8988T (cell line): ENCODE results near the gene ASCC2.
"Not testable (repeated sequence)": the region's sequence is repeated elsewhere in the genome, so short reads cannot be mapped to it uniquely, and the experiment has no call there.

Source experiments
- DNase-seq: peaks from one replicate; pipeline ENCODE4 v3.0.0; 2011

Gene ASCC2, protein sequence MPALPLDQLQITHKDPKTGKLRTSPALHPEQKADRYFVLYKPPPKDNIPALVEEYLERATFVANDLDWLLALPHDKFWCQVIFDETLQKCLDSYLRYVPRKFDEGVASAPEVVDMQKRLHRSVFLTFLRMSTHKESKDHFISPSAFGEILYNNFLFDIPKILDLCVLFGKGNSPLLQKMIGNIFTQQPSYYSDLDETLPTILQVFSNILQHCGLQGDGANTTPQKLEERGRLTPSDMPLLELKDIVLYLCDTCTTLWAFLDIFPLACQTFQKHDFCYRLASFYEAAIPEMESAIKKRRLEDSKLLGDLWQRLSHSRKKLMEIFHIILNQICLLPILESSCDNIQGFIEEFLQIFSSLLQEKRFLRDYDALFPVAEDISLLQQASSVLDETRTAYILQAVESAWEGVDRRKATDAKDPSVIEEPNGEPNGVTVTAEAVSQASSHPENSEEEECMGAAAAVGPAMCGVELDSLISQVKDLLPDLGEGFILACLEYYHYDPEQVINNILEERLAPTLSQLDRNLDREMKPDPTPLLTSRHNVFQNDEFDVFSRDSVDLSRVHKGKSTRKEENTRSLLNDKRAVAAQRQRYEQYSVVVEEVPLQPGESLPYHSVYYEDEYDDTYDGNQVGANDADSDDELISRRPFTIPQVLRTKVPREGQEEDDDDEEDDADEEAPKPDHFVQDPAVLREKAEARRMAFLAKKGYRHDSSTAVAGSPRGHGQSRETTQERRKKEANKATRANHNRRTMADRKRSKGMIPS

DNA sequence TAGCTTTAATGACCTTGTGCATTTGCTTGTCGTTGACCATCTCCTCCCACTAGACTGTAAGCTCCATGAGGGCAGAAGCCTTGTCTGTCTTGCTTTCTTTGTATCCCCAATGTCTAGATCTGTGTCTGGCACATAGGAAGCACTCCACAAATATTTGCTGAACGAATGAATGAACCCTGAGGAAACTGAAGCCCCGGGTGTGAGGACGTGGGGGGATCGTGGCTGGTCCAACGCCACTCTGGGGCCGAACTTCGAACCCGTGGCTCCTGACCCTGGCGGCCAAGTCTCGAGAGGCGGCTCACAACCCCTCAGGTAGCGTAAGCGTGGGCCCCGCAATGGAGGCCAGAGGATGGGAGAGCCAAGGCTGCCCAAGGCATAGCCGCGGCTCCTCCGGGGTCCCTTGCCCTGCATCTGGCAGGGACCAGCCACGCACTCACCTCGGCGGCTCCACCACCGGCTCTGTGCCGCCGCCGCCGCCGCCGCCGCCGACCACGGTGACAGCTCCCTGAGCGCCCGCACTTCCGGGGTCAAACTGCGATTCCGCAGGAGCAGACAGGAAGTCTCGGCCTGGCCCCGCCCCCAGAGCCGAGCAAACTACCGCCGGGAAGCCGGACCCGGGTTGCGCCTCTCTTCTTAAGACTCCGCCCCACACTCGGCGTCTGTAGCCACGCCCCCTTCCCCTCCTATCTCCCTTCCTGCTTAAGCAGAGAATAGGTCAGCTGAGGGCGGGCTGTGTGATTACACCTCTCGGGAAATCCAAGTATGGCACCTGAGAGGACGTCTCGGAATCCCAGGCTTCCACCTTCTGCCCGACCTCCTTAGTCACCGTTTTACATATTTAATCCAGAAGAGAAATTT lies at the start of gene ASCC2:
Gene ASCC2 (minus strand): TSS at position 534 of the 858 bp plus-strand sequence. CDS start 5,949 bp downstream, outside the sequence.
- DNase-seq, result peak; percentile 81

DNA sequence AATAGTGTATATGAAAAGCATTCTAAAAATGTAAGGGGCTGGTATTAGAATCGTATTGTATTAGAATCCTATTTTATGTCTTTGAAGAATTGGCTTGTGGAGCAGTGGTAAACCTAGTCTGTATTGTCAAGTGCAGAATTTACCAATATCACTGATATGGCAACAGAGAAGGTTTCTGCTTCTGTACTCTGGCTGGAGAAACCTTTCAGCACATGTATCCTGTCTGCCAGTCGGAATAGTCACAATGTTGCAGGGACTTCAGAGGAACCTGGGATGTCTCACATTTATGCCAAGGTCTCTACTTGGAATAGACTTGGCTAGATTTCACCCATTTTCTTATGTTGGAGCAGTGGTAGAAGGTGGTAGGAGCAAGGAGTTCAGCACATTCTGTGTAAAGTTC lies 49.3 kb upstream of the ASCC2 start:
- no peak for DNase-seq

DNA sequence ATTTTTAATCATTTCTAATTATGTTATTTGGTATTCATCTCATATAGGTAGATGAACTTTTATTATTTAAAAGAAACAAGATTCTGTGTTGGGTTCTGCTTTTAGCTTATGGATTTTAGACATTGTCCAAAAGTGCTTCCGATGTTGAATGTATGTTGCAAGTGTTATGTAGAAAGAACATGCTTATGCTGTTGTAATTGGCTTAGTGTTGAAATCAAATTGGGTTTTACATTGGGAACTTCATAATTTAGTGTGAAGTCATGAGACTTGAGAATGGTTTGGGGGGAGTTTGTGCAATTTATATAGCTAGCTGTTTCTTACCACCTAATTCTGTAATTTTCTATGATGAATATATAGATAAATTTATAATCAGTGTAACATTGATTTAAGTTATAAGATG lies 48.5 kb upstream of the ASCC2 start:
- no peak for DNase-seq

DNA sequence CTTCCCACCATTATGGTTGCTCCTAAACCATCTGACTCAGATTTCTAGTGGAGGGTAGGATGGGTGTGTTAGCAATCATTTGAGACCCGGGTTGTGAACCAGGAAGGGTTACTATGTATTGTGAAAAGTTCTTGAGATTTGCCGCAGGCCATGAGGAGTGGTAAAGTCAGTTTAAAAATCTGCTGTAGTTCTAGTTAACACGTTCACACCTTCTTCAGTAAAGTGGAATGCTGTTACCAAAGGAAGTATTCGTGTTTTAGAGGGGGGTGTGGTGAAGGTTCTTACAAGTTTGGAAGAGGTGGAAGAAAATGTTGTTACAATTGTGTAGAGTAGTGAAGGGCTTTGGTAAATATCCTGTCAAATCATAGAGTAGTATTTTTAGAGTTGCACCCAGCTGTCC lies 47.5 kb upstream of the ASCC2 start:
- DNase-seq, result no peak

DNA sequence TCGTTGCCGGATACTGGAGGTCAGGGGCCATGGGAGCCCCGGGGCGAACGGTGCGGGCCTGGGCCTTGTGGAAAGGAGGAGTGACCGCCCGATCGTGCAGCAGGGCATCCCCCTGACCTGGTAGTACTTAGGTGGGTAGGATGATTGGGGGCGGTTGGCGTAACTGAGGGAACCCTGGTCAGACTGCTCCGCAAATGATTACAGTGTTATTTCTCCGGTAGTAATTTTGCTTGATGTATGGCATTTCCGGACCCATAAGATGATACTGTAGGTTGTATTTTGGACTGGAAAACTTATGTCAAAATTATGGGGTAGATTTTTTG lies 45.7 kb upstream of the ASCC2 start:
- no peak for DNase-seq

DNA sequence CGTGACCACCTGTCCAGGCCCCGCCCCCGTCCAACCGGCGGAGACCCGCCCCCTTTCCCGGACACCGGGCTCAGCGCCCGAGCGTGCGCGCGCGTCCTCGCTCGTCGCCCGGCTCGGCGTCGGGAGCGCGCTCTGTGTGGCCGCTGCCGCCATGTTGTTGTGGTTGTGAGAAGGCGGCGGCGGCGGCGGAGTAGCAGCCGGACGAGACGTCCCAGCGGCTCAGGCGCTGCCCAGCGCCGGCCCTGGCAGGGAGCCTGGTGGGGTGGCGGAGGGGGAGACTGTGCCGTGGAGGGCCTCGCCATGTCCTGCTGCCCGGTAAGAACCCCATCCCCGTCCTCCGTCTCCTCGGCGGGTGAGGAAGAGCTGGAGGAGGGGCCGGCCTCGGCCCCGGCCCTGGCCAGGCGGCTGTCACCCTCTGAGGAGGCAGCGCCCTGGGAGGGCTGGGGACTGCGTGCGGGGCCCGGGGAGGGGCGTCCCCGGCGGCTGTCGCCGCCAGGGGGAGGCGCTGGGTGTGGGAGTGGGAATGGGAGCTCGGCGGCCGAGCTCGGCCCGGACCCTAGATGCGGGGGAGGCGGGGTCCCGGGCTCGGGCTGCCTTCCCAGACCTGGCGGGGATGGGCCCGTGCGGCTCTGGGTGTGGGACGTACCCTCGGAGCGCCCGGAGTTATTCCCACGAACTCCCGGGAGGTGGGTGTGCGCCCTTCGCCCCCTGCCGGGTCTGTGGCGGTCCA lies 45.1 kb upstream of the ASCC2 start, which contains the start of gene MTMR3:
Gene MTMR3 (plus strand): TSS at position 130 of the 730 bp plus-strand sequence. CDS start 87,886 bp downstream, outside the sequence.
- DNase-seq, result peak; percentile 56

DNA sequence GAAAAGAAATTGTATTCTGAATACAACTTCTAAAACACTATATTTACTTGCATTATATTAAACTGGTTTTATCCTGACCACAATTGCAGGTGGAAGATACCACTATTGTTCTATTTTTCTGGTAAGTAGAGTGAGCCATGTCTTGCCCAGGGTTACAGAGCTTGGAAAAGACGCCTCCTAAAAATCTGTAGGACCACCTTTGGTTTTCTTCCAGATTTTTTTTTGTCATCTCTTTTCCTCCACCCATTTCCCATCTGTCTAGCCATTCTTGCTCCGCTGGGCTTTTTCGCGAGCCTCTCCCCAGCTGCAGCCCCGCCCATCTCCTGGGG lies 44.6 kb upstream of the ASCC2 start:
- no peak for DNase-seq

DNA sequence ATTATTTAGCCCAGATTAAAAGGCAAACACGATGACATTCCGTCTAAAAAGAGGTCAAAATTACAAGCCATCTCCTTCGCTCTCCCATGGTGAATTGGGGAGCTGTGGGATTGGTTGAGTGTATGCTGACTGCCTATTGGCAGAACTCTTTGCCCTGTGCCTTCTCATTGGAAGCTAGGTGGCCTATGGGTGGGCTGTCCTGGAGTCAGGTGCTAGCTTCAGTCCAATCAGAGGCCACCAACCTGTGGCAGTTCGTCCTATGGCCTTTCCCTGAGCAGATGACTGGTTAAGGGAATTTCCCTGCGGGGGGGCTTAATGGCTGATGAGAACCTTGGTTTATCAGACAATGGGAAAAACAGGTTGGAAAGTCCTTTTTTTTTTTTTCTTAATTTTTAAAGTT lies 41.7 kb upstream of the ASCC2 start:
- DNase-seq, result no peak

DNA sequence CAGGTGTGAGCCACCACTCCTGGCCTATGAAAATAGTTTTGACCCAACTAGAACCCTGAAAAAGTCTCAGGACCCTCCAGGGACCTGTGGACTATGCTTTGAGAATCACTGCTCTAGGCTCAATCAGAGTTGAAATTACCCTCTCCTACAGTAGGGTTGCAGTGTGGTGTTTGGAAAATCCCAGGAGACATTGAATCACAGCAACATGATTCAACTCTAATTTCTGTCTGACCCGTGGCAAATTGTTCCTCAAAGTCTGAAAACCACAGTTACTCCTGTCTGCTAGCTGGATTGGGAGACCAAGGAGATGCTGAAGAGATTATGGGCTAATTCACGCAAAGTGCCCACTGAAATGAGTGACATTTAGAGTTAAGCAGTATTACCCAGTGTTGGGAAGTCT lies 39.5 kb upstream of the ASCC2 start:
- no peak for DNase-seq

DNA sequence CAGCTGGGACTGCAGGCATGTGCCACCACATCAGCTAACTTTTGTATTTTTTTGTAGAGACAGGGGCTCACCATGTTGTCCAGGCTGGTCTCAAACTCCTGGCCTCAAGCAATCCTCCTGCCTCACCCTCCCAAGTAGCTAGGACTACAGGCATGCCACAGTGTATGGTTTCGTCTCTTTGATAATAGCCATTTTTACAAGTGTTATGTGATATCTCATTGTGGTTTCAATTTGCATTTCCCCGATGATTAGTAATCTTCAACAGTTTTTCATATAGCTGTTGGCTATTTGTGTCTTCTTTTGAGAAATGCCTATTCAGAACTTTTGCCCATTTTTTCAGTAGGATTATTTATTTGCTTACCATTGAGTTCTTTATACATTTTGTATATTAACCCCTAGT lies 35.9 kb upstream of the ASCC2 start:
- DNase-seq, result no peak

DNA sequence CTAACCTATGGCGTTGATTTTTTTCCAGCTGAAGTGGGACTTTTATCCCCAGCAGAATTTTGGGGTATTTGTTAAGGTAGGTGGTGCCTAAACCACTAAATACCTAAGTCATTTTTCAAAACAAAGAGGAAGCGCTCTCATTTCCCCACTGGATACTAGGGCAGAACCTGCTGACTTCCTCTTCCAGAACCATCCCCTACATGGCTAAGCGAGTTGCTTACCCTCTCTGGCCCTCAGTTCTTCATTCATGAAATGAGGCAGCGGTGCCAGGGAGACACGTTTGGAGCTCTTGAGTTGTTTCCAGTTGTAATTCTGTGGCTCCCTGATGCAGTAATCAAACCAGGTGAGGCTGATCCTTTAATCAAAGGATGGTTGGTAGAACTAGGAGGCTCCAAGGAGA lies 34.9 kb upstream of the ASCC2 start:
- DNase-seq, result no peak

DNA sequence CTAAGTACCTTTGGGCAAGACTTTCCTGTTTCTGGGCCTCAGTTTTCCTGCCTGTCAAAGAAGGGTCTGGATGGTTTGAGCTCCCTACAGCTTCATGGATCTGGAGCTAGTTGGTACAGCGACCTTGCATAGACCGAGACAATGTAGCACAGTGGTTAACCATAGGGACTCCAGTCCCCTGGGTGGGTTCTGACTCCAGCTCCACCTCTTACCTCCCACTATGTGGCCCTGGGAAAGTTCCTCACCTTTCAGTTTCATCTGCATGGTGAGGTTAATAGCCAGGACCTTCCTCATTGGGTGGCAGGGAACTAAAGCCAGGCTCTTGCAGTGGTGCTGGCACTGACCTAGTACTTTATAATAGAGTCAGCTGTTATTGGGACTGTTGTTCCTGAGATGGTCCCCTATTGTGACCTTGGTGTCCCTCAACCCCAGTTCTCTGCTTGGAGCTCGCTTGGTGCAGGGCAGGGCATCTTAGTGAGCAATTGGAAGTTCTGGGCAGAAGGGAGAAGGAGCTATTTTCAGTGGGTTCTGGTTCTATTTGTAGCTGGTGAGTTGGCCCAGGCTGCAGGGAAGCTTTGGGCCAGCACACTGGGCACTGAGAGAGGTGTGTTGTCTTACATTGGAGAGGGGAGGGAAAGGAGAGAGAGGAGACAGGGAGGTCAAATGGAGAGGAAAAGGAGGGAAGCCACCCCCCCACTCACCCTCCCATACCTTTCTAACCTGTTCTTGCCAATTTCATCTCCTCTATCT lies 34.2 kb upstream of the ASCC2 start:
- DNase-seq, result no peak

DNA sequence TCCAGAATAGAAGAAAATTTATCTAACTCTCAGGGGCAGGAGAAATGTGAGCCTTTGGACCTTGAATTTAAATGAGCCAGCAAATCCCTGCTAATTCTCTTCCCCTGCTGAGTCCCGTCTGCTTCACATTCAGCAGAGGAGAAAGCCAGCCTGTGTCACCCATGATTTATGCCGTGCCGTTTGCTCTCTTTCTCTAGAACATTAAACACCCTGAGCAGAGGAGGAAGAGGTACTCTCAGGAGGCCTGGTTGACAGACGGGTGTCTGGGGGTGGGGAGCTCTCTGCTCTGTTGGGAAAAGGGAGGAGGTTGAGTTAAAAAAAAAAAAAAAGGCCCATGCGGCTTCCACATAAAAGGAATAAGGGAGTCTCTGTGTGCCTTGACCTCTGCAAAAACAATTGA lies 33.6 kb upstream of the ASCC2 start:
- no peak for DNase-seq

DNA sequence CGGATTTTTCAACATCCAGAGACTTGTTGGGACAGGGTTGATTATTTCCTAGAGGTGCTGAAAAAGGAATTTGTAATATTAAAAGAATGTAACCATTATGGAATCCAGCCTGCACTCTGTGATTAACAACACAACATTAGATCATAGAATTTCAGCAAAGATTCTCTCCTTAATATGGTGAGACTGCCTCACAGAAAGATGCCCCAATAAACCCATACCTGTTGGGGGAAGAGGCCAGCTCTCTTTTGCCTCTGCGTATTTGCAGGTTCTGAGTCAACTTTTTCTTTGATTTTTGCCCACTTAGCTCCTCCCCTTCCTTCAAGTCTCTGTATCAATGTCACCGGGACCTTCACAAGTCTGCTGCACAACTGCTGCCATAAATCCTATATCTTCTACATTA lies 32.5 kb upstream of the ASCC2 start:
- no peak for DNase-seq

DNA sequence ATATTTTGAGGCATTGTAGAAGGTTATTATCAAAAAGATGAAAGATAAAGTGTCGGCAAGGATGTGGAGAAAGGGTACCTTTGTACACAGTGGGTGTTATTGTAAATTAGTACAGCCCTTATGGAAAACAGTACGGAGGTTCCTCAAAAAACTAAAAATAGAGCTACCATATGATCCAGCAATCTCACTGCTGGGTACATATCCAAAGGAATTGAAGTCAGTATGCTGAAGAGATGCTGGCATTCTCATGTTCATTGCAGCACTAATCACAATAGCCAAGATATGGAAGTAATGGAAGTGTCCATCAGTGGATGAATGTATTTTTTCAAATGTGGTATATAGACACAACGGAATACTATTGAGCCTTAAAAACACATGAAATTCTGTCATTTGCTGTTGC lies 29.8 kb upstream of the ASCC2 start:
- no peak for DNase-seq

DNA sequence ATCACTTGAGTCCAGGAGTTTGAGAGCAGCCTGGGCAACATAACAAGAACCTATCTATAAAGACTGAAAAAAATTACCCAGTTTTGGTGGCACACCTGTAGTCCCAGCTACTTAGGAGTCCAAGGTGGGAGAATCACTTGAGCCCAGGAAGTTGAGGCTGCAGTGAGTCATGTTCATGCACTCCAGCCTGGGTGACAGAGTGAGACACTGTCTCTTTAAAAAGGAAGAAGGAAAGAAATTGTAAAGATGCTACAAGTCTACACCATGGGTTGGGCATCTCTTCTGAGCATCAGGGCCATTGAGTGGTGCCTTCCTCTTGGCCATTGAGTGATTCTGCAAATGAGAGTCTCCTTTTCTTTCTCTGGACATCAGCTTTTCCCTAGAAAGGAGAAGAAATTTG lies 29.2 kb upstream of the ASCC2 start:
- no peak for DNase-seq

DNA sequence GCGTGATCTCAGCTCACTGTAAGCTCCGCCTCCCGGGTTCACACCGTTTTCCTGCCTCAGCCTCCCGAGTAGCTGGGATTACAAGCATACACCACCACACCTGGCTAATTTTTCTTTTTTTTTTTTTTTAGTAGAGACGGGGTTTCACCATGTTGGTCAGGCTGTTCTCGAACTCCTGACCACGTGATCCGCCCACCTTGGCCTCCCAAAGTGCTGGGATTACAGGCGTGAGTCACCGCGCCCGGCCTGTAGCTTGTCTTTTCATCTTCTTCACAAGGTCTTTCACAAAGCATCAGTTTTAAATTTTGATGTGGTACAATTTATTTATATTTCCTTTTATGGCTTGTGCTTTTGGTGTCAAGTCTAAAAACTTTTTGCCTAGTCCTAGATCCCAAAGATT lies 27.5 kb upstream of the ASCC2 start:
- not testable (repeated sequence) for DNase-seq

DNA sequence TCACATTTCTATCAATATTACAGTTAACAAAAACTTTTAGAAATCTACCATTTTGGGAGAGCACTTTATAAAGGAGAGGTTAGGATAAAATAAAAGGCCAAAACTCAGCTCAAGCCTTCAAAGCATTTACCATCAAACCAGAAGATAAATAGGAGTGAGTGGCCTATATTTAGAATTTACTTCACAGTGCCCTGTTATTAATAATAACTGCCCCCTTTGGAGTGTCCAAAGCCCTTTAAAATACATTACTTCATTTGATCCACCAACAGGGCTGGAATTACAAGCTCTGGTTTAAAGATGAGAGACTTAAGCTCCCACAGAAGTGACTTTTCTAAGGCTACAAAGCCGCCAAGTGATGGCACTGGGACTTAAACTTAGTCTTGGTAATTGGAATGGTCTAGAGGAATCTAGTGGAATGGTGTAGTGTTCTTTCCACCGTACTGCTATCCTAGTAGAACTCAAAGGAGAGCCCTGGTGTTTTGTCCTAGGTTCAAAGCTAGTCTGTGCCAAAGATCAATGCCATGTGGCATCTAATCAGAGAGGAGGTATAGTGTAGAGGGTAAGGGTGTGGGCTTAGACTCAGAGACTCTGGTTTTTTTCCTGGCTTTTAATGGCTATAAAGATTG lies 23.7 kb upstream of the ASCC2 start:
- DNase-seq, result no peak

DNA sequence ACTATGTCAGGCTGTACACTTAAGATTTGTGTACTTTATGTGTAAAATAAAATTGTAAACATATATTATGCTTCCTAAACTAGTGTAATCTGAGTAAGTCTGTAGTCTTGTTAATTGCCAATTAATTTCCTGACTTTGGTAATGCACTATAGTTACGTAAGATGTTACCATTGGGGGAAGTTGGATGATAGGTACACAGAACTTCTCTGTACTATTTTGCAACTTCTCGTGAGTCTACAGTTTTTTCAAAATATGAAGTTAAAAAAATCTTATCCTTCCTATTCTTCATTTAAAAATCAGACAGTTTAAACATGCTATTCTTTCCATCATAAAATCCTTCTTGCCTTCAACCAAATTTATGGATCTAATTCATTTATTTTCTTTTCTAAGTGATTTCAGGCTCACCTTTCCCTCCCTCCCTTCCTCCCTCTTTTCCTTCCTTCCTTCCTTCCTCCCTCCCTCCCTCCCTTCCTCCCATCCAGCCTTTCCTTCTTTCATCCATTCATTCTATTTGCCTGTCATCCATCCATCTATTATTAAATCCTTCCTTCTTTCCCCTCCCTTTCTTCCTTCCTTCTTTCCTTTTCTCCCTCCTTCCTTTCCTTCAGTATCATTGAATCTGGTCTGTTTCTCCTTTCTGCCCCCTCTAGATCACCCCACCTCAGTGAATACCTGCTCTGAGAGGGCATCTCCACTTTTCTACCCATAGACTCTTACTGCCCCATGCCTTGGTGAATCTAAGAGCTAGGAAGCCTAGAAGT lies 22.1 kb upstream of the ASCC2 start:
- DNase-seq, result no peak

DNA sequence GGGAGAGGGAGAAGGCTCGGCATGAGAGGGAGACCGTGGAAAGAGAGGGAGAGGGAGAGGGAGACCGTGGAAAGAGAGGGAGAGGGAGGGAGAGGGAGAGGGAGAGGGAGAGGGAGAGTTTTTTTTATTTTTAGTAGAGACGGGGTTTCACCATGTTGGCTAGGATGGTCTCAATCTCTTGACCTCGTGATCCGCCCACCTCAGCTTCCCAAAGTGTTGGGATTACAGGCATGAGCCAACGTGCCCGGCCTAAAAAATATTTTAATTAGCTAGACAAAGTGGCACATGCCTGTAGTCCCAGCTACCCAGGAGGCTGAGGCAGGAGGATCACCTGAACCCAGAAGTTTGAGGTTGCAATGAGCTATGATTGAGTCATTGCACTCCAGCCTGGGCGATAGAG lies 21.0 kb upstream of the ASCC2 start:
- DNase-seq, result not testable (repeated sequence)

DNA sequence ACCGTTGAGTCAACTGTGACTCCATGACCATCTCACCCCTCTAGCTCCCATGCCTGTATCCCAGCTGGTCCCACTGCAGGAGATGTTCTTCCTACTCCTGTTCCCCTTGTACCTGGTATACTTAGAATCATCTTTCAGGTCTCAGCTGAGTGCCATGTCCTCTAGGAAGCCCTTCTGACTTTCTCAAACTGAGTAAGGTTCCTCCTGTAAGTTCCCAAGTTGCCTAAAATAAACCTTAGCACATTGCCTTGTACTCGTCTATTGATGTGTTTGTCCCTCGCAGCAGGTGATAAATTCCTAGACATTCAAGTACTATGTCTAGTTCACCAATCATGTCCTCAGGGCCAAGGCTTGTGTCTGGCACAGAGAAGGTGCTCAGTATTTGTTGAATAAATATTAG lies 18.4 kb upstream of the ASCC2 start:
- DNase-seq, result no peak
